Activated CD4-positive, CD25-positive, alpha-beta regulatory T cell treated with anti-CD3 and anti-CD28 coated beads, Interleukin-2, amount 50 U/mL, for 16 hours (primary cell): ENCODE results near the gene EIF4G1.
"Not testable (repeated sequence)": the region's sequence is repeated elsewhere in the genome, so short reads cannot be mapped to it uniquely, and the experiment has no call there.

Experiments
- DNase-seq: peaks from one replicate; pipeline ENCODE4 v3.0.0-alpha.2; 2020; ENCODE audit warnings: low read depth, low spot score

EIF4G1 gene, protein sequence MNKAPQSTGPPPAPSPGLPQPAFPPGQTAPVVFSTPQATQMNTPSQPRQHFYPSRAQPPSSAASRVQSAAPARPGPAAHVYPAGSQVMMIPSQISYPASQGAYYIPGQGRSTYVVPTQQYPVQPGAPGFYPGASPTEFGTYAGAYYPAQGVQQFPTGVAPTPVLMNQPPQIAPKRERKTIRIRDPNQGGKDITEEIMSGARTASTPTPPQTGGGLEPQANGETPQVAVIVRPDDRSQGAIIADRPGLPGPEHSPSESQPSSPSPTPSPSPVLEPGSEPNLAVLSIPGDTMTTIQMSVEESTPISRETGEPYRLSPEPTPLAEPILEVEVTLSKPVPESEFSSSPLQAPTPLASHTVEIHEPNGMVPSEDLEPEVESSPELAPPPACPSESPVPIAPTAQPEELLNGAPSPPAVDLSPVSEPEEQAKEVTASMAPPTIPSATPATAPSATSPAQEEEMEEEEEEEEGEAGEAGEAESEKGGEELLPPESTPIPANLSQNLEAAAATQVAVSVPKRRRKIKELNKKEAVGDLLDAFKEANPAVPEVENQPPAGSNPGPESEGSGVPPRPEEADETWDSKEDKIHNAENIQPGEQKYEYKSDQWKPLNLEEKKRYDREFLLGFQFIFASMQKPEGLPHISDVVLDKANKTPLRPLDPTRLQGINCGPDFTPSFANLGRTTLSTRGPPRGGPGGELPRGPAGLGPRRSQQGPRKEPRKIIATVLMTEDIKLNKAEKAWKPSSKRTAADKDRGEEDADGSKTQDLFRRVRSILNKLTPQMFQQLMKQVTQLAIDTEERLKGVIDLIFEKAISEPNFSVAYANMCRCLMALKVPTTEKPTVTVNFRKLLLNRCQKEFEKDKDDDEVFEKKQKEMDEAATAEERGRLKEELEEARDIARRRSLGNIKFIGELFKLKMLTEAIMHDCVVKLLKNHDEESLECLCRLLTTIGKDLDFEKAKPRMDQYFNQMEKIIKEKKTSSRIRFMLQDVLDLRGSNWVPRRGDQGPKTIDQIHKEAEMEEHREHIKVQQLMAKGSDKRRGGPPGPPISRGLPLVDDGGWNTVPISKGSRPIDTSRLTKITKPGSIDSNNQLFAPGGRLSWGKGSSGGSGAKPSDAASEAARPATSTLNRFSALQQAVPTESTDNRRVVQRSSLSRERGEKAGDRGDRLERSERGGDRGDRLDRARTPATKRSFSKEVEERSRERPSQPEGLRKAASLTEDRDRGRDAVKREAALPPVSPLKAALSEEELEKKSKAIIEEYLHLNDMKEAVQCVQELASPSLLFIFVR (N-terminal part only)

DNA sequence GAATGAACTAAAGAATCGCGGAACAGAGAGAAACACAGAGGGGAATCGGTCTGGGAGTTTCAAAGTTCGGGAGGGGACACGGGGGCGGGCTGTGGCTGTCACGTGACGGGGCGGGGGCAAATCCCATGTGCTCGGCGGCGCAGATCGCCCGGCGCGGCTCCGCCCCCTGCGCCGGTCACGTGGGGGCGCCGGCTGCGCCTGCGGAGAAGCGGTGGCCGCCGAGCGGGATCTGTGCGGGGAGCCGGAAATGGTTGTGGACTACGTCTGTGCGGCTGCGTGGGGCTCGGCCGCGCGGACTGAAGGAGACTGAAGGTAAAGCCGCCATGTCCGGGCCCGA is at the start of gene EIF4G1:
Gene EIF4G1 (plus strand): TSS at position 244 of the 337 bp plus-strand sequence. CDS start 1,191 bp downstream, outside the sequence.
- DNase-seq = peak; percentile 80

DNA sequence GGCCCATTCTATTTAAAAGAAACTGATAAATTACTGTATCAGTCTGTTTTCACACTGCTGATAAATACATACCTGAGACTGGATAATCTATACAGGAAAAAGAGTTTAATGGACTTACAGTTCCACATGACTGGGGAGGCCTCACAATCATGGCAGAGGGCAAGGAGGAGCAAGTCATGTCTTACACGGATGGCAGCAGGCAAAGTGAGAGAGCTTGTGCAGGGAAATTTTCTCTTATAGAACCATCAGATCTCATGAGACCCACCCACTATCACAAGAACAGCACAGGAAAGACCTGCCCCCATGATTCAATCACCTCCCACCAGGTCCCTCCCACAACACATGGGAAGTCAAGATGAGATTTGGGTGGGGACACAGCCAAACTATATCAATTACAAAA is 47.2 kb upstream of the EIF4G1 start:
- DNase-seq = not testable (repeated sequence)

DNA sequence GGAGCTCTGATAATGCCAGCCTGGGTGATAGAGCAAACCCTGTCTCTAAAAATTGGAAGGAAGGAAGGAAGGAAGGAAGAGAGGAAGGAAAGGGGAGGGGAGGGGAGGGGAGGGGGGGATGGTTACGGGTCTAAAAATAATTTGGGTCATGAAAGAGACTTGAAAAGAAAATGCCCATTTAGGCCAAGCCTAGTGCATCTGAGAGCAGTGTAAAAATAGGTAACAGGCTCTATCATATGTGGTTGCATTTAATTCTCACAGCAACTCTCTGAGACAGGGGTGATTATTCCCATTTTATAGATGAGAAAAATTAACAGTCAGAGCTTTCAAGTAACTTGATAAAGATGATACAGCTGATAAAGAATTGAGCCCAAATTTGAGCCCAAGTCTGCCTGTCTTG is 42.1 kb upstream of the EIF4G1 start:
- DNase-seq = no peak

DNA sequence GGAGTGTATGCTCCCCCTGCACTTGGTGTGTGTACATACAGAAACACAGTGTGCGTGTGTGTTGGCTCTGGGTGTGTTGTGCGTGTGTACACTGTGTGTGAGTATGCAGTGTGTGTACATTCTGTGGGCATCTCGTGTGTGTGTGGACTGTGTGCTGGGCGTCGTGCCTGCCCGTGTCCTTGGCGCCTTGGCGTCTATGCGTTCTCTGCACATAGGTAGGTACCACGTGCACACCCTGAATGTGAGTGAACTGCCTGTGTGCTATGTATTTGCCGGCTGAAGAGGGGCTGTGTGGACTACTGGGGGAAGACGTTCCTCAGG is 39.1 kb upstream of the EIF4G1 start:
- no peak for DNase-seq

DNA sequence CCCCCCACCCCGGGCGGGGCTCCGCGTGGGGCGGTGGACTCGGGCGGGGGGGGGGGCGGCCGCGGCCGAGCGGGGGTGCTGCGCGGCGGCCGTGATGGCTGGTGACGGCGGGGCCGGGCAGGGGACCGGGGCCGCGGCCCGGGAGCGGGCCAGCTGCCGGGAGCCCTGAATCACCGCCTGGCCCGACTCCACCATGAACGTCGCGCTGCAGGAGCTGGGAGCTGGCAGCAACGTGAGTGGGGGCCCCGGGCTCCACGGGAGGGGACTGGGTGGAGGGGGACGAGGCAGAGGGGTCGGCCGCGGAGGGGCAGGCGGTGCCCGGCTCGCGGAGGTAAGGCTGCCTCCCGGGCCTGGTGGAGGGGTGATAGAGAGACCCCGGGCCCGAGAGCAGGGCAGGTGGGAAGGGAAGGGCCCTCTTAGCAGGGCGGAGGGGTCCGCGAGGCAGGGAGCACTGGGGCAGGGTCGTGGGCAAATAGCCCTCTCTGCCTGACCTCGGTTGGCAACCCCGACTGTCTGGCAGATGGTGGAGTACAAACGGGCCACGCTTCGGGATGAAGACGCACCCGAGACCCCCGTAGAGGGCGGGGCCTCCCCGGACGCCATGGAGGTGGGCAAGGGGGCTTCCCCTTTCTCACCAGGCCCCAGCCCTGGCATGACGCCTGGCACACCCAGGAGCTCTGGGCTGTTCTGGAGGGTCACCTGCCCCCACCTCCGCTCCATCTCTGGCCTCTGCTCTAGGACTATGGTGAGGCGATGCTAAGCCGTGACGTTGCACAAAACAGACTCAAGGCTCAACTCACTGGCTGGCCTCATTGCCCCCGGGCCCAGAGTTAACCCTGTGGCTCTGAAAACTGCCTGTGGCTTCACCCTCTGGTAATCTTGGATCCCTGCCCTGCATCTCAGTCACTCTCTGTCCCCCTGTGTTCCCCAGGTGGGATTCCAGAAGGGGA is 38.2 kb upstream of the EIF4G1 start, which contains the start of gene ECE2:
Gene ECE2 (plus strand): TSS at position 62 of the 950 bp plus-strand sequence. CDS start 132 bp downstream, at position 194.
- DNase-seq = no peak

DNA sequence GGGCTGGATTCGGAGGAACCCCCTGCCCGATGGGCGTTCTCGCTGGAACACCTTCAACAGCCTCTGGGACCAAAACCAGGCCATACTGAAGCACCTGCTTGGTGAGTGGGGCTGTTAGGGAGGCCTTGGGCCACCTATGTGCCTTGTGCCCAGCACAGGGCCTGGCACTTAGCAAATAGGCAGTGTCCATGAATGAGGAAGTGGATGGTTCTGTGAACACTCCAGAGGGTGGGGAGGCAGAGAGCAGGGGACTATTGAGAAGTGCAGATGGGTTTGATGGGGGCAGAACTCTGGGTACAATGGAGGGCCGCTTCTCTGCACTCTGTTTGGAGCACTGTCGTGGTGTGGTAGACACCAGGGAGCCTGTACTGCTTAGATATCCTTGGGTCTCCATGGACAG is 37.0 kb upstream of the EIF4G1 start:
- no peak for DNase-seq

DNA sequence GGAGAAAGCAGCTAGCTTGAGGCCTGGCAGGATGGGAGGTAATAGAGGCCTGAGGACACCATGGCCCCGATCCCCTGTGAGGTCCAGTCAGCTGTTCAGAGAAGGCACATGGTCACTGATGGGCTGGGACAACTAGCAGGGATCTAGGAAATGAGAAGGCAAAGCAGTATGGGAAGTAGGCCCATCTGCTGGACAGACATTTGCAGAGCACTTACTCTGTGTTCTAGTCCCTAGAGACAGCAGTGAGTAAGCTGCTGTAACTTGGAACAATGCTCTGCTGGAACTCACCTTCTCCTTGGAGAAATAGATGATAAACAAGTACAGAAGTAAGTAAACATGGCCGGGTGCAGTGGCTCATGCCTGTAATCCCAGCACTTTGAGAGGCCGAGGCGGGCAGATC is 31.5 kb upstream of the EIF4G1 start:
- DNase-seq = no peak

DNA sequence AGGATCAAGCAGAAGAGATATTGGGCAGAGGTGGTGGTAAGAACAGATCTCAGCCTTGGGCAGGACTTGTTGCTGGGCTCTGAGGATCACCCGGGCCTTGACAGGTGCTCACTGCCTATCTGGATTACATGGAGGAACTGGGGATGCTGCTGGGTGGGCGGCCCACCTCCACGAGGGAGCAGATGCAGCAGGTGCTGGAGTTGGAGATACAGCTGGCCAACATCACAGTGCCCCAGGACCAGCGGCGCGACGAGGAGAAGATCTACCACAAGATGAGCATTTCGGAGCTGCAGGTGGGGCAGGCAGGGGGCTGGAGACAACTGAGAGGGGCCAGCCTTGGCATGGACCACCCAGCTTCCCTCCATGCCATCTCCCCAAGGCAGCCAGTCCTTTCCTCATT is 30.7 kb upstream of the EIF4G1 start:
- DNase-seq = no peak

DNA sequence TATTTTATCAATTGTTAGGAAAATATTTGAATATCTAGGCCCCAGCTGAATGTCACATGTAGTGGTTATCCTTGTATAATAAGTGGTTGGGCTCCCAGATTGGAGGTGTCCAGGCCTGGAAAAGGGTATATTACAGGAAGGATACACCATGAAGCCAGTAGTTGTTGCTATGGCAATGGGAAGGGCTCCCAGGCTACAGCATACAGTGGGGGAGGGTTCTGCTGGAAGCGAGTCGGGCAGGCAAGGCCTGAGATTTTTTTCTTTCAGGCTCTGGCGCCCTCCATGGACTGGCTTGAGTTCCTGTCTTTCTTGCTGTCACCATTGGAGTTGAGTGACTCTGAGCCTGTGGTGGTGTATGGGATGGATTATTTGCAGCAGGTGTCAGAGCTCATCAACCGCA is 29.7 kb upstream of the EIF4G1 start:
- DNase-seq = no peak

DNA sequence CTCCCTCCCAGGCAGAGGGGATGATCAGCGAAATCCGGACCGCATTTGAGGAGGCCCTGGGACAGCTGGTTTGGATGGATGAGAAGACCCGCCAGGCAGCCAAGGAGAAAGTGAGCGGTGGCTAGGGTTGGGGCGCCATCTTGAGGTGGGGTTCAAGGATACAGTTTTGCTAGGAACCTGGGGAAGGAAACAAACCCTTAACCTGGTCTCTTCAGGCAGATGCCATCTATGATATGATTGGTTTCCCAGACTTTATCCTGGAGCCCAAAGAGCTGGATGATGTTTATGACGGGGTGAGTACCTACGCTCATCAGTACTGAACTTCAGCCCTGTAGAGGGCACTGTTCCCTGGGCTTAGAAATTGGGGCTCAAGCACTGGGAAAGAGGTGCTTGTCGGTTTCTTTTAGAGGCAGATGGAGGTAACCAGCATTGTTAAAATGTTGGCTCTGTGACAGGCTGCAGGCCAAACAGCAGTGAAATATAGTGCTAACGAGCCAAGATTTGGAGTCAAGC is 24.9 kb upstream of the EIF4G1 start:
- peak; percentile 28 for DNase-seq

DNA sequence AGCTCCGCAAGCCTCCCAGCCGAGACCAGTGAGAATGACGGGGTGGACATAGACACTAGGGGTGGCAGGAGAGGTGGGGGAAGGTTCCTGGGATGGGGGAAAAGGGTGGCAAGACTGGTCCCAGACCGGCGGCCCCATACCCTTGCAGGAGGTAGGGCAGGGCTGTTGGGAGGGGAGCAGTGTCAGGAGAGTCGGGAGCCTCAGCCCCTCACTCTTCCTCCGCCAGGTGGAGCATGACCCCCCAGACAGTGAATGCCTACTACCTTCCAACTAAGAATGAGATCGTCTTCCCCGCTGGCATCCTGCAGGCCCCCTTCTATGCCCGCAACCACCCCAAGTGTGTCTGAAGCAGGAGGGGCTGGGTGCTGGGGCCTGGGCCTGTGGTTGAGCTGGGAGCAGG is 24.1 kb upstream of the EIF4G1 start:
- no peak for DNase-seq

DNA sequence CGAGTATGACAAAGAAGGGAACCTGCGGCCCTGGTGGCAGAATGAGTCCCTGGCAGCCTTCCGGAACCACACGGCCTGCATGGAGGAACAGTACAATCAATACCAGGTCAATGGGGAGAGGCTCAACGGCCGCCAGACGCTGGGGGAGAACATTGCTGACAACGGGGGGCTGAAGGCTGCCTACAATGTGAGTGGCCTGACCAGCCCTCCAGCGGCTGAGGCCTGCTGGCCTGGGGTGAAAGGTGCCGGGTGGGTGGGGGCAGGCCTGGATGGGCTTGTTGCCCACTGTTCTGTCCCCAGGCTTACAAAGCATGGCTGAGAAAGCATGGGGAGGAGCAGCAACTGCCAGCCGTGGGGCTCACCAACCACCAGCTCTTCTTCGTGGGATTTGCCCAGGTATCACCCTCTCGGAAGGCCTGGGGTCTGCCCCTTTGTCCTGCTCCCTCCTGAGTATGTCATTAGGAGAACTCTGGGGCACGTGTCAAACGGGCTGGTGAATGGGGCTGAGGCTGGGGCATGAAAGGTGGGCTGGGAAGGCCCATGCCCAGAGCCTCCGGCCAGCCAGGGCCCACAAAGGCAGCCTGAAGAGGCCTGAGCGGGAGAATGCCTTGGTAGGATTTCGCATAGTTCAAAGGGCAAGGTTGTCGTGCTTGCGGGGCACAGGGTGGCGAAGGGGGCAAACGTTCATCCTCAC is 23.2 kb upstream of the EIF4G1 start:
- no peak for DNase-seq

DNA sequence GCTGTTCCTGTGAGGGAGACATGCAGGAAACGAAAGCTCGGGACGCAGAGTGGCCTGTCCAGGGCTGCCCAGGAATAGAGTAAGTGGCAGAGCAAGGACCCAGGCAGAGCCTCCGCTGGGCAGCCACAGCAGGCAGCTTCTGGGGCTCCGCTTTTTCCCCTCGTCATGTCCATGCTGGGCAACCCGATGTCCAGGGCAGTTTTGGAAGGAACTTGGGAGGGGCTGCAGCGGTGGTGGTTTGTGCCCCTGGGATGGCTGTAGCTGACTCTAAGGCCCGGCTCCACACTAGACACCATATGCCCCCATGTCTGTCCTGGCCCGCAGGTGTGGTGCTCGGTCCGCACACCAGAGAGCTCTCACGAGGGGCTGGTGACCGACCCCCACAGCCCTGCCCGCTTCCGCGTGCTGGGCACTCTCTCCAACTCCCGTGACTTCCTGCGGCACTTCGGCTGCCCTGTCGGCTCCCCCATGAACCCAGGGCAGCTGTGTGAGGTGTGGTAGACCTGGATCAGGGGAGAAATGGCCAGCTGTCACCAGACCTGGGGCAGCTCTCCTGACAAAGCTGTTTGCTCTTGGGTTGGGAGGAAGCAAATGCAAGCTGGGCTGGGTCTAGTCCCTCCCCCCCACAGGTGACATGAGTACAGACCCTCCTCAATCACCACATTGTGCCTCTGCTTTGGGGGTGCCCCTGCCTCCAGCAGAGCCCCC is 22.5 kb upstream of the EIF4G1 start:
- no peak for DNase-seq

DNA sequence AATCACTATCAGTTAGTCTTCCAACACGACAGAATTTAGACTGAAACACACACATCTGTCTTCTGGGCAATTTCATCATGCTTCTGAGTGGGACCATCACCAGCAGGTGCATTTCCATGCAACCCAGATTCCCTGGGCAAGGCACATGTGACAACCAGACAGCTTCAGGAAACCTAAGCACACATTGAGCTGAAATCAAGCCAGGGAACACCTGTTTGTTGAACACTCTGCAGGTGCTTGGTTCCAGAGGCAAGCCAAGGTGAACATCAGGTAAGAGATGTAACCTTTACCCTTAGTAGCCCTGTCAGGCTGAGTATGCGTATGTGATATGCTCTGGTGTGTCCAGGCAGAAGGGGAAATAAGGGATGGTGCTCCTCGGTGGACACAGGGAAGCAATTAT is 18.6 kb upstream of the EIF4G1 start:
- DNase-seq = no peak

DNA sequence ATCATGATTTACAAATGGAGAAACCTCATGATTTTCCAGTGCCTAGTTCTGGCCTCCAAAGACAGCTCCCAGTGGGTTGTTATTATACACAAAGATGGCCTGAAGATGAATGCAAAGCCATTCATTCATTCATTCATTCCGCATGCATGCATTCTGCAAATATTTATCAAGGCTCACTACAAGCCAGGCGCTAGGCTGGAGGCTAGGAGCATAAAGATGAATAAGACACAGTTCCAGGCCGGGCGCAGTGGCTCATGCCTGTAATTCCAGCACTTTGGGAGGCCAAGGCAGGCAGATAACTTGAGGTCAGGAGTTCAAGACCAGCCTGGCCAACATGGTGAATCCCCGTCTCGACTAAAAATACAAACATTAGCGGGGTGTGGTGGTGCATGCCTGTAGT is 17.8 kb upstream of the EIF4G1 start:
- DNase-seq = no peak

DNA sequence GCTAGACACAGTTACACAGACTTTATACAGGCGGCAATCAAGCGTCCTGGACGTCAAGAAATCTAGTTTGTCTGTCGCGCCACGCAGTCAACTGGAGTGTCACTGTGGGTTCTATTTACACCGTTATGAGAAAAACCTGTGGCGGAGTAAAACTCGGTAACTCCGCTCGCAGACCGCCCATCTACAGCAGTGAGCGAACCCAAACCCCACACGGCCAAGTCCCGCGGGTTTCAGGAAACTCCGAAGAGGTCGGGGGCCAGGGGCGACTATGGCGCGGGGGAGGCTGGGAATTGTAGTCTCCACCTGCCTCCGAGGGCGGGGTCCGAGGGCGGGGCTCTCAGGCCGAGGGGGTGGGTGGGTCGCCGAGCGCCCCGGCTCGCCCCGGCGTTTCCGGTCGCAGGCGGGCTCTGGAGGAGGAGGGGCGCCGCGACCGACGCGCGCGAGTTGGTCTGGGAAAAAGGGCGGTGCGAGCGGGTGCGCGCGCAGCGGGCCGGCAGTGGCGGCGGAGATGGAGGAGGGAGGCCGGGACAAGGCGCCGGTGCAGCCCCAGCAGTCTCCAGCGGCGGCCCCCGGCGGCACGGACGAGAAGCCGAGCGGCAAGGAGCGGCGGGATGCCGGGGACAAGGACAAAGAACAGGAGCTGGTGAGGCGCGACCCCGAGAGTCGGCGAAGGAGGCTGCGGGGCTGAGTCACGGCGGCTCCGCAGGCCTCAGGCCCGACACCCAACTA is 15.5 kb upstream of the EIF4G1 start, which contains the start of gene PSMD2:
Gene PSMD2 (plus strand): TSS at position 483 of the 729 bp plus-strand sequence. CDS start 26 bp downstream, at position 509.
- DNase-seq = peak; percentile 95

DNA sequence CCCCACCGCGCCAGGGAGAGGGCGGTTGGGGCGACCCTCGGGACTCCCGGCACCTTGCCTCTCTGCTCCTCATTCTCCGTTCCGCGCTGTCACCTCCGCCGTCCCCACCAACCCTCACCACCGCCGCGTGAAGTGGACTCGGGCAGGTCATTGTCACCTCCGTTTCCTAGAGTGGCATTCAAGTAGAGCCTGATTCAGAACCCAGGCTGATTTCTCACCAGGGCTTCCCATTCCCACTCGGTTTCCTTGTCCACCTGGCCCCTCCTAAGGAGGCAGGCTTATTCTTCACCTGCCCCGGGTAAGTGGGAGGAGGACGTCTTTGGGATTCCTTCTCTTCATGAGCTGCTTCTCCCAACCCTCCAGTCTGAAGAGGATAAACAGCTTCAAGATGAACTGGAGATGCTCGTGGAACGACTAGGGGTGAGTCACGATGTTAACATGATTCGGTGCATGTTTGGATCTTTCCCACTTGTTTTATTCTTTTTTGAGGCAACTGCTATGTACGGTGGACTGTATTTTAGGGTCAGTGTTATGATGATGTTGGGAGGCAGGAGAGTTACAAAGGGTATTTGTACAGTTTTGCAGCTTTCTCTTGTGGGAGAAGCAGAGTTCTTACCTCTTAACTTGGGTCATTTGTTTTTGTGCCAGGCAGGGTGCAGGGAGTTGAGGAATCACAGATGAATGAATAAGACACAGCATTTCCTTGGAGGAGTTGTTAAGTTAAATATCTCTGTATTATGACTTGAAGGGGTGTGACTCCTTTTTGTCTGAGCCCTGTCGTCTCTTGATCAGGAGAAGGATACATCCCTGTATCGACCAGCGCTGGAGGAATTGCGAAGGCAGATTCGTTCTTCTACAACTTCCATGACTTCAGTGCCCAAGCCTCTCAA is 14.7 kb upstream of the EIF4G1 start:
- DNase-seq = no peak

DNA sequence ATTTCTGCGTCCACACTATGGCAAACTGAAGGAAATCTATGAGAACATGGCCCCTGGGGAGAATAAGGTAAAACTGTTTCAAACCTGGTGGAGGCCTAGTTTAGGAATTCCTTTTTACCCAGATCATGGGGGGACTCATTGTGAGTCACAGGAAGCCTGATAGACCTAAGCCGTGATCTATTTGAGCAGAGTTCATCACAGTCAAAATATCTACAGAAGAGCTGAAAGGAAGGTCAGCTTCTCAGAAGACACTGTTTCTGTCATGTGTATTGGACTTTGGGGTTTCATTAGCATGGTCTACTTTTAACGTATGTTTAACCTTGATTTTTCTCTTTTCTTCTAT is 14.1 kb upstream of the EIF4G1 start:
- no peak for DNase-seq
